C4-2B (cell line): ENCODE results near the gene ISLR2.

Experiments used
- CTCF ChIP-seq: fragments of 450-650 bp; conservative IDR thresholded peaks from 2 replicates; pipeline ENCODE4 v1.5.1; 2017; ENCODE audit warnings: mild to moderate bottlenecking
- ZFX ChIP-seq: fragments of 450-650 bp; IDR thresholded peaks from 2 replicates; pipeline ENCODE4 v1.6.1; 2017

- TF ChIP-seq CTCF (no peak), ZFX (no peak)
Measured at GRCh38 chr15:74144153-74144775, 13.9 kb downstream of the ISLR2 start.
